Measurements from ENCODE around the gene TP73. TPM values are rescaled to one million over a fixed set of nuclear protein-coding genes. Genes with fewer than 3 reads are reported as not detected.

The TP73 gene
- total RNA-seq, 4 donors from 2014 or later, result 0.30 to 0.76 TPM; not detected in 2

DNA sequence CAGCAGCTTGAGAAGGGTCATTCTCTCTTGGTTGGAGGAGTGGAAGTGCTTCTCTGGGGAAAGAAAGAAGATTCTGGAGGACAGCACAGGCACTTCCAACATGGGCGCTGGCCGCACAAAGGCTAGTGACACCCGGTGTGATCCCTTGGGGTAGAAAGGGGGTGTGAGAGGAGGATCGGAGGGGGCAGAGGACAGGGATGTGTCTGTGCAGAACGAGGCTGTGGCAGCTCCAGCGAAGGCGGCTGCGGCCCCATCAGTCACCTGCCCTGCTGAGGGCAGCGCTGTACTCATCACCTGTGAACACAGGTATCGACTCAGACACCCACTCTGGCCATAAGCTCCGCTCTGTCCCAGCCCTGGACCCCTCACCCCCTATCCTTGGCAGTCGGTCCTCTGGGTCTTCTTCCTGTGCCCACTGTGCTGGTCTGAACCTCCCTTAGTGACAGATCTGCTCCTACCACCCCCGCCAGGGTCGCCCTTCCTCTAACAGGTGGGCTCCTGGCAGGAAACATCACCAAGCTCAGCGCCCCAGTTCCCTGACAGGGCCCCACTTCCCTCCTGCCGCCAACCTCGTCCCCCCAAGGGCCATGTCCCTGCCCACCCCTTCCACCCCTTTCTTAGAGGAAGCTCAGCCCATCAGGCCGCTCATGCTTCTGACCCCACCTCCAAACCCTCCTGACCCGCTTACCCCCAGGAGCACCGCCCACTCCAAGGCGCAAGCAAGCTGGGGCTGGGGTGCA, 20.1 kb downstream of the TP73 start:
- H3K27ac ChIP-seq, result no peak overlapping the region
- H3K9me3 ChIP-seq, result no peaks in the 10 kb centered on the region
- H3K4me3 ChIP-seq, result no peak overlapping the region
- TF ChIP-seq, protein P1, sequence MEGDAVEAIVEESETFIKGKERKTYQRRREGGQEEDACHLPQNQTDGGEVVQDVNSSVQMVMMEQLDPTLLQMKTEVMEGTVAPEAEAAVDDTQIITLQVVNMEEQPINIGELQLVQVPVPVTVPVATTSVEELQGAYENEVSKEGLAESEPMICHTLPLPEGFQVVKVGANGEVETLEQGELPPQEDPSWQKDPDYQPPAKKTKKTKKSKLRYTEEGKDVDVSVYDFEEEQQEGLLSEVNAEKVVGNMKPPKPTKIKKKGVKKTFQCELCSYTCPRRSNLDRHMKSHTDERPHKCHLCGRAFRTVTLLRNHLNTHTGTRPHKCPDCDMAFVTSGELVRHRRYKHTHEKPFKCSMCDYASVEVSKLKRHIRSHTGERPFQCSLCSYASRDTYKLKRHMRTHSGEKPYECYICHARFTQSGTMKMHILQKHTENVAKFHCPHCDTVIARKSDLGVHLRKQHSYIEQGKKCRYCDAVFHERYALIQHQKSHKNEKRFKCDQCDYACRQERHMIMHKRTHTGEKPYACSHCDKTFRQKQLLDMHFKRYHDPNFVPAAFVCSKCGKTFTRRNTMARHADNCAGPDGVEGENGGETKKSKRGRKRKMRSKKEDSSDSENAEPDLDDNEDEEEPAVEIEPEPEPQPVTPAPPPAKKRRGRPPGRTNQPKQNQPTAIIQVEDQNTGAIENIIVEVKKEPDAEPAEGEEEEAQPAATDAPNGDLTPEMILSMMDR (IDR thresholded peaks at IDR 0.05), result no peak
- no peak for TF ChIP-seq POLR2A (IDR thresholded peaks at IDR 0.05)
- intact Hi-C loops (cut with DNase I; ENCODE audit: low total_unique reads), result no loop called here
- no peaks in the 10 kb centered on the region for H3K27me3 ChIP-seq
- DNase-seq, result no peak
- H3K4me1 ChIP-seq, result no peaks in the 10 kb centered on the region
- H3K36me3 ChIP-seq, result no peaks in the 10 kb centered on the region

DNA sequence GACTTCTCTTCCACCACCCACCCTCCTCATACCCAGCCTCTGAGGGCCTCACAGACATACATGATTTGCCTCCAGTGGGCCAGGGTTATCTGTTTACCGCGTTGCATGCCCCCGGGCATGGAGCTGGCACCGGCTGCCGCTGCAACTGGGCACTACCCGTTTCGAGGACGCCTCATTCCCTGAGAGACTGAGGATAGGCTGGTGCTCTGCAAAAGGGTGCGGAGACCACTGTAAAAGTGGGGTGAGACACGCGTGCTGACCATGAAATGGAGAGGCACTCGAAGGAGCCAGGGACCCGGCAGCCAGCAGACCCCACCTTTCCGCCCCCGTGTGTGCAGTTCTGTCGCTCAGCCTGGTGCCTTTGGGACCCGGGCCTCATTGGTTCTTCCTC, 20.6 kb downstream of the TP73 start:
- H3K4me3 ChIP-seq, result no peak overlapping the region
- no peaks in the 10 kb centered on the region for H3K27me3 ChIP-seq
- TF ChIP-seq POLR2A (IDR thresholded peaks at IDR 0.05), result no peak
- TF ChIP-seq, protein P1 (IDR thresholded peaks at IDR 0.05), result no peak
- no peaks in the 10 kb centered on the region for H3K36me3 ChIP-seq
- no peaks in the 10 kb centered on the region for H3K9me3 ChIP-seq
- no peak for DNase-seq
- no peak overlapping the region for H3K27ac ChIP-seq
- intact Hi-C loops (cut with DNase I; ENCODE audit: low total_unique reads), result no loop called here
- no peaks in the 10 kb centered on the region for H3K4me1 ChIP-seq

DNA sequence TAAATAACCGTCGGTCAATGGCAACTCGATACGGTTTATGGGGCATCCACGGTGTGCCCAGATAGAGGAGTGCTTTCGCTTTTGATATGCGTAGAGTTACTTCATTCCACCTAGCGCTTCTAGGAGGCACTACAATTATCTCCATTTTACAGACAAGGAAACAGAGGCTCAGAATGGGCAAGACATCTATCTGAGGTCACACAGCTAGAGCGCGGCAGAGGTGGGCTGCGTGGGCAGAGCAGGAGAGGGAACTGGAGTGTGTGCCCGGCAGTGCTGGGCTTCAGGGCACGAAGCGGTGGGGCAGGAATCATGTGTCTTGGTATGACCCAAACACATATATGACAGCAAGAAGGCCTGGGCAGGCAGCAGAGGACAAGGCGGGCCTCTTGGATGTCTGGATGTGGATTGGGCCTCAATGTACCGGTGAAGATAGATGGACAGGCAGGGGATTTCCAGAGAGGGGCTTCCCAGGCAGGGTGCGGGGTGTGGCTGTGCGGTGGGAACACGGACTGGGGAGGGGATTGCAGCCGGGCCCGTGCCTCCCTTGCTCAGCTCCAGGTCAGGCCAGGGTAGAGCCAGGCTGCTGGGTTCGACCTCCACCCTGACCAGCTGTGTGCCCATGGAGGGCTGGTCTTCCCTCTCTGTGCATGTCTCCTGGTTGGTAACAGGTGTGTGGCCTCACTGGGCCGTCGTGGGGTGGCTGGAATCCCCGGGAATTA, 21.2 kb downstream of the TP73 start:
- Histone ChIP-seq H3K27ac (no peak overlapping the region), H3K27me3 (no peaks in the 10 kb centered on the region), H3K9me3 (no peaks in the 10 kb centered on the region), H3K4me3 (no peak overlapping the region), H3K36me3 (no peaks in the 10 kb centered on the region), H3K4me1 (no peaks in the 10 kb centered on the region)
- DNase-seq, result no peak
- intact Hi-C loops (cut with DNase I; ENCODE audit: low total_unique reads), result no loop called here
- no peak for TF ChIP-seq POLR2A (IDR thresholded peaks at IDR 0.05)
- TF ChIP-seq, protein P1 (IDR thresholded peaks at IDR 0.05), result no peak

DNA sequence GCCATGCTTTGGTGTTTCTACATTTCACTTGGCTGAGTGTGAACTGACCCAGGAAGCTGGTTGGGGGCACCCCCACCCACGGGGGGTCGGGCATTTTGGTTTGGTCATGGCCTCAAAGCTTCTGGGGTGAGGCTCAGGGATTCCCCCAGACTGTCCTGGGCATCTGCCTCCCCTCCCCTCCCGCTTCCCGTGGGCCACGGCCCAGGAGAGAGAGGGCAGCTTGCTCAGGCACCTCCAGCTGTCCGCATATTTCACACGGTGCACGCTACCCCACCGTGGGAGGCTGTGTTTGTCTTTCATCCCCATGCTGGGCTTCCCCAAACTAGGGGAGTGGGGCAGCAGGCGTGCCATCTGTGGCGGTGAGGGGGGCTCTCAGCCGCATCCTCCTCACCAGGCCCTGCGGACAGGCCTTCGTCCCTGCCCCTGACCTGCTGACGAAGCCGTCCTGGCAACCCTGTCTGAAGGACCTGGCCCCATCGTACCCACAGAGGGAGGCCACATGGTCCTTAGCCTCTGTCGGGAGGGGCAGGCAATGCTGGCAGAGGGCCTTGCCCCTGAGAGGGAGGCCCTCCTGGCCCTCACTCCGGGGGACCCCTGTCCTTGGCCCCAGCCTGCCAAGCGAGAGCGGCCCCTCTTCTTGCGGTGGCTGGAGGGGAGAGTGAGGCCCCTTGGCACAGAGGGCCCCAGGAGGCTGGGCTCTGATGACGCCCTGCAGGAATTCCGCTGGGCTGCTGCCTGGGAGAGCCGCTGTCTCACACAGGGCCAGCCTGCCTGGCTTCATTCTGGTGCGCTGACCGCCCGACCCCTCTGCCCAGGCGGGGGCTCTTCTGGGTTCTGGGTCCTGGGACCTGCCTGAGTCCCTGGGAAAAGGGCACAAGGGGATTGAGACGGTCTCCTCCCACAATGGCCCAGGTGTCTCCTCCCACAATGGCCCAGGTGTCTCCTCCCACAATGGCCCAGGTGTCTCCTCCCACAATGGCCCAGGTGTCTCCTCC, 22.1 kb downstream of the TP73 start:
- Histone ChIP-seq H3K9me3 (no peaks in the 10 kb centered on the region), H3K27me3 (no peaks in the 10 kb centered on the region), H3K36me3 (no peaks in the 10 kb centered on the region), H3K4me3 (no peak overlapping the region), H3K4me1 (no peaks in the 10 kb centered on the region), H3K27ac (no peak overlapping the region)
- intact Hi-C loops (cut with DNase I; ENCODE audit: low total_unique reads), result no loop called here
- no peak for DNase-seq
- TF ChIP-seq, protein P1 (IDR thresholded peaks at IDR 0.05), result no peak
- no peak for TF ChIP-seq POLR2A (IDR thresholded peaks at IDR 0.05)
